Measurements from ENCODE around the gene SNX11.

SNX11 gene

GRCh38 chr17:48131216-48131824, 23.8 kb downstream of the SNX11 start:
- DNase-seq (ENCODE audit: low read depth, low spot score): peak; percentile 69

DNA sequence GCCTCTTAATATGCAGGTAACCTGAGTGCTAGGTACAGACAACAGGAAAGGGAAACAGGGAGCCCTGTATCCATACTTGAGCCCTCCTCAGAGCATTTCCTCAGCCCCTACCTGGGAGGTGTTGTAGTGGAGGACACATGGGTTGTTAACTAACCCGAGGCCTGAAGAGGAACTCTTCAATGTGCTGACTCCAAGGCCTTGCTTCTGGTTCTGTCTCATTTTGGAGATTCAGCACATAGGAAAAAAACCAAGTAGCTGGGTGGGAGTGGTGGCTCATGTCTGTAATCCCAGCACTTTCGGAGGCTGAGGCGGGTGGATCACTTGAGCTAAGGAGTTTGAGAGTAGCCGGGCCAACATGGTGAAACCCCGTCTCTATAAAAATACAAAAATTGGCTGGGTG, 24.8 kb downstream of the SNX11 start:
- DNase-seq (ENCODE audit: low read depth, low spot score): no peak

GRCh38 chr17:48134912-48135480, 27.4 kb downstream of the SNX11 start:
- peak; percentile 22 for DNase-seq (ENCODE audit: low read depth, low spot score)

- DNase-seq (ENCODE audit: low read depth, low spot score): no peak
Measured at GRCh38 chr17:48137656-48138055, 30.1 kb downstream of the SNX11 start.

GRCh38 chr17:48139944-48140343, 32.4 kb downstream of the SNX11 start:
- DNase-seq (ENCODE audit: low read depth, low spot score): no peak

GRCh38 chr17:48143629-48144028, 36.1 kb downstream of the SNX11 start:
- DNase-seq (ENCODE audit: low read depth, low spot score): no peak

GRCh38 chr17:48144231-48144630, 36.7 kb downstream of the SNX11 start:
- no peak for DNase-seq (ENCODE audit: low read depth, low spot score)

DNA sequence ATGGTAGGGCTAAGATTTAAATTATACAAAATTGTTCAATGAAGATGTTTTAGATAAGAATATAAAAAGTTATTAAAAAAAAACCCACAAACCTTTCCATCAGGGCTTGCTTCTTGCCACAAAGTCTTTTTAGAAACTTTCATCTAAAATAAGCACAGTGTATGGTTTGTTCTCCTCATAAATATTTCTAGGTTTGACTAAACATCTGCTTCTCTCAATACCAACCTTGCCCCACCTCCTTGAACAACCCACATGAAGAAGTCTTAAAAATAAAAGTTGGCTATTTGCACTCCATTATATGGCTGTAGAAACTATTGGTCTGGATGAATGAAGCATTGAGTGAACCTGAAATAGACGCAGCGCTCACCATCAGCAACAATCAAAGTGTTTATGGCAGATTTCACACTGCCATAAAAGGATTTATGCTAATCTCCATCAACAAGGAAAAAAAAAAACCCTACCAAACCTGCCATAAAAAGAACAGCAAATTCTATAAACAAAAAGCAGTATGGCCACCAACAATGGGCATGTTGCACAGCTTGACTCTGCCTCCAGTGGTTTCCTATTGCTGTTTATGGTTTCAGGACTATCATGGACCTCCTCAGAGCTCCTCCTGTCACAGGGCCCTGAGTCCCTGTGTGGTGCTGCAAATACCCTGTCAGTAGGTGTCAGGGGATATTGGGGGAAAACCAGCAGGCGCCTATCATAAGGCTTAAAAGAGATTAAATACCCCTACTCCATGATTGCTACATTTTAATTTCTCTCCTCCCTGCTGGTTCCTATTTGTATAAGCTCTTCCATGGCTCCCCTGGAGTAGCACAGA, 37.6 kb downstream of the SNX11 start:
- no peak for DNase-seq (ENCODE audit: low read depth, low spot score)

DNA sequence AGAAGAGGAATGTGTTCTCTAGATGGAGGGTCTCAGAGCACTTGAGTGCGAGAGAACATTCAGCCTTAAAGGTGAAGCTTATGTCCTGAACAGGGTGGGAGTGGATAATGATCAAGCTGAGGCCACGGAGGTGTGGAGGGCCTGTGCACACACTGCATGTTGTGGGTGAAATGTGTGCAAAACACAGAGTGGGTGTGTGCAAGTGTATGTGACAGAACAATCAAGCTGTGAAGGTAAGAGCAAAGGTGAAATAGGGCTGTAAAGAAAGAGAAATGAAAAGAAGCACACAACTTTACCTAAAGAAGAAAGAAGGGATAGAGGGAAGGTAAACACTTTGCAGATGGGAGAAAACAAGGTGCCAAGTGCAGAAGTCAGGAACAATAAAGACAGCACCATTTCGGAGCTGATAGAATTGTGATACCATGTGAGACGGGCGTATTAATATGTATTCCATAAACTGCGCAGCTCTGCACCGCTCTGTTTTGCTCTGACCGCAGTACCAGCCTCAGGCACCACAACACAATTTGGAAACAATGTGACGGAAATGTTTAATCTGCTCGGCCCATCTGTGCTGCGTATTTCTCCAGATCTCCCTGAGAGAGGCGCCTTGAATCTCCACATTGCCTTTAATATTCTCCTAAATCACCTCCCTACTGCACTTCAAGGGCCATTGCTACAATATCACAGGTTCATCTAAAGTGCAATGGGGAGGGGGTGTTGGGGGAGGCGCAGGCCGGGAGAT, 40.6 kb downstream of the SNX11 start:
- DNase-seq (ENCODE audit: low read depth, low spot score): no peak

GRCh38 chr17:48148854-48149786, 41.6 kb downstream of the SNX11 start:
- DNase-seq (ENCODE audit: low read depth, low spot score): peak; percentile 57

DNA sequence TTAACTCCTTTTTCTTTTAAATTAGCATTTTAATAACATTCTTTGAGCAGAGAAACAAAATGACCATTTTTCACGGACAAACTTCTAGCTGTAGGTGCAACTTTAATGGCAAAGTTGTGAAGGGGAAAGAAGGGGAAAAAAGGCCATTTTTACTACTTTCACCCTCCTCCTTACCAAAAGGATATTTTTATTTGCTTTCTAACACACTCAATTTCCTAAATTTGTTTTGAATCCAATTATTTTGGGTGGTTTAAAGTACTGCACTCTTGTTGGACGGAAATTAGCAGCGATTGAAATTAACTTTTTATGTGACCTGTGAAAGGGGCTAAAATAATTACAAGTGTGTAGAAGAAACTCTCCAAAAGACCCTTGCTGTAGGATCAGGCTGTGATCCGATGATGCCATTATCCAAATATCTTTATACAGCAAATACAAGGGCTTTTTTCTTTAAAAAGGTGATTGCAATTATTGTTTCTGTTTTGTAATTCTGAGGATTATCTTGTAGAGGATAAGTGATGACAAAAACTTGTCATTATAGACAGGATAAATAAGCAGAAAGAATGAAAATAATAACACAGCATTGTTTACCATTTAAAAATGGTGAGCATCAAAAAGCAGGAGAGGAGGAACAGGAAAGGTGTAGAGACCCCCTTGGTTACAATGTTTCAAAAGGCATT, 42.4 kb downstream of the SNX11 start:
- no peak for DNase-seq (ENCODE audit: low read depth, low spot score)

- no peak for DNase-seq (ENCODE audit: low read depth, low spot score)
Measured at GRCh38 chr17:48150597-48151001, 43.0 kb downstream of the SNX11 start.

GRCh38 chr17:48151220-48151619, 43.7 kb downstream of the SNX11 start:
- DNase-seq (ENCODE audit: low read depth, low spot score): no peak

DNA sequence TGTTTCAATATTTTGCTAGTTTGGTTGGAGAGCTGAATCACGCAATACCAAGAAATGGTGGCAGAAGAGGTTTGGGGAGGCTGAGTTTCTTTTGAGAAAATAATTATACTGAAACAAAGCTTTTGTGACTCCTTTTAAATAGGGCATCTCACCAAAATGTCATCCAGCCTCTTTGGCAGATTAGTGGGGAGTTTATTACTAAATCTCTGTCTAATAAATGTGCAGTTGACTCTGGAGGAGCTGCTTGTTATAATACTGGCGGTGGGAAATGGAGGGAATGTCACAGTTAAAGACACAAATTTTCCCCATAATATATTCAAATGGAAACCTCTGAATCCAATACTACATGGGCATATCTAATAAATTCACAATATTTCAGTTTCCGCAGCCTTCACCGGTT, 44.7 kb downstream of the SNX11 start:
- DNase-seq (ENCODE audit: low read depth, low spot score): no peak

GRCh38 chr17:48153691-48154358, 46.3 kb downstream of the SNX11 start:
- DNase-seq (ENCODE audit: low read depth, low spot score): peak; percentile 38

- peak; percentile 36 for DNase-seq (ENCODE audit: low read depth, low spot score)
Measured at GRCh38 chr17:48155889-48156611, 48.5 kb downstream of the SNX11 start.

GRCh38 chr17:48159232-48159631, 51.7 kb downstream of the SNX11 start:
- DNase-seq (ENCODE audit: low read depth, low spot score): no peak

GRCh38 chr17:48160177-48161081, 52.9 kb downstream of the SNX11 start:
- DNase-seq (ENCODE audit: low read depth, low spot score): peak; percentile 91

All from ELF-1 (cell line).